ENCODE results near the gene TPR. TPM values are rescaled to one million over a fixed set of nuclear protein-coding genes. Genes with fewer than 3 reads are reported as not detected.
"Not testable (repeated sequence)": the region's sequence is repeated elsewhere in the genome, so short reads cannot be mapped to it uniquely, and the experiment has no call there.

The TPR gene
- total RNA-seq: 100 to 1,000 TPM; 116 to 120 TPM

DNA sequence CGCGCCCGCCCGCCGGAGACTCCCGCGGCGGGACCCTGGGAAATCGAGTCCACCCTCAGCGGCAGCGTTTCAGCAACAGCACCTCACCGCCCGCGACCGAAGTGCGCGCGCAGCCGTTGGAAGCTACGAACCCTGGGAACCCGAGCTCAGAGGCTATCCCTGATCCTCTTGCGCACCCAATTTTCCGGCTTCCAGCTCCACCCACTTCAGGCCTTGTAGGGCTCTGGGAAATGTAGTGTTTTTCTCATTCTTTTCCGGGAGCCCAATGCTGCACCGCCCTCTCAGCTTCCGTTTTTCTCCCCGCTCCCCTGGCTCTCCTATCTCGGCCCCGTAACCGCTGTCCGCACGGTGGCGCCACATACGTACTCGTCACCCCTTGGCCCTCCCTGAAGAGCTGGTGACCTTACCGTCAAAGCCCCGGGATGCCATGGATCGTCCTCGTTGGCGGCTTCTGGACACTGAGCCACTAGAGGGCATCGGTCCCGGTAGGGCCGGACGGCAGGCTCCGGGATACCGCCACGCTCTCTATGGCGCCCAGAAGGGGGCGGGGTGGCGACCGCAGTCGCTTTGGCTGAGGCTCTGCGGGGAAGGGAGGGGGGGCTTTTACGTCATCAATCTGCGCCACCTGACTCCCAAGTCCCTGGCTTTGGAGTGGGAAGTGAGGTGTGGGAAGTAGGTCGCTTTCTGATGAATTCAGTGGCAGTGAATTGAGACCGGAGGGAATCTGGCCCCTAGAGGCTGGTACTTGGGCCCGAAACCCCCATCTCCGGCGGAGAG is at the start of gene TPR, which contains the start of gene ODR4:
Gene TPR, minus strand, starts transcription at position 102 of the 777 bp plus-strand sequence. CDS start 225 bp downstream, outside the sequence.
Gene ODR4, plus strand, starts transcription at position 687 of the 777 bp plus-strand sequence. CDS start 3,948 bp downstream, outside the sequence.
- Mint-ChIP-seq H3K4me3 (peak within 1 kb of the TSS; percentile 99), H3K9me3 (no peaks in the 10 kb centered on the region), H3K27me3 (no peaks in the 10 kb centered on the region), H3K27ac (peak within 1 kb of the TSS; percentile 99), H3K36me3 (peaks cover 18% of the 10 kb centered on the region), H3K4me1 (peaks cover 30% of the 10 kb centered on the region)
- peak; percentile 95 for DNase-seq

DNA sequence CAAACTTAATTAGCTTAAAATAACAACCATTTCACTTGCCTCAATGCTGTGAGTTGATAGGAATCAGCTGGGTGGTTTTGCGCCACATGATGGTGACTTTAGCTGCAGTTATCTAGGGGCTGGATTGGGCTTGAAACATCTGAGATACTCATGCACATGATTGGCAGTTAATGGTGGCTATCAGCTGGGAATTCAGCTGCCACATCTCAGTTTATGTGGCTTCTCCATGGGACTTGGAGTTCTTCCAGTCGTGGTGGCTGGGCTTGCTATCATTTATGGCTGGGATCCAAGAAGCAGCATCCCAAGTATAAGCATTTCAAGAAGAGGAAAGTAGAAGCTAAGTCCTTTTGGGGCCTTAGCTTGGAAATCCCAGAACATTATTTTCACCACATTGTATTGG is 49.5 kb upstream of the TPR start:
- Mint-ChIP-seq H3K4me1 (peaks cover 6% of the 10 kb centered on the region), H3K4me3 (no peak overlapping the region), H3K9me3 (no peaks in the 10 kb centered on the region), H3K27ac (no peak overlapping the region), H3K27me3 (no peaks in the 10 kb centered on the region), H3K36me3 (peaks cover 19% of the 10 kb centered on the region)
- no peak for DNase-seq

- H3K4me1 Mint-ChIP-seq: peaks cover 6% of the 10 kb centered on the region
- no peaks in the 10 kb centered on the region for H3K9me3 Mint-ChIP-seq
- DNase-seq: no peak
- H3K27ac Mint-ChIP-seq: no peak overlapping the region
- no peaks in the 10 kb centered on the region for H3K27me3 Mint-ChIP-seq
- H3K4me3 Mint-ChIP-seq: no peak overlapping the region
- peaks cover 25% of the 10 kb centered on the region for H3K36me3 Mint-ChIP-seq
These were observed 46.4 kb upstream of the TPR start for GRCh38 chr1:186421446-186421845.

DNA sequence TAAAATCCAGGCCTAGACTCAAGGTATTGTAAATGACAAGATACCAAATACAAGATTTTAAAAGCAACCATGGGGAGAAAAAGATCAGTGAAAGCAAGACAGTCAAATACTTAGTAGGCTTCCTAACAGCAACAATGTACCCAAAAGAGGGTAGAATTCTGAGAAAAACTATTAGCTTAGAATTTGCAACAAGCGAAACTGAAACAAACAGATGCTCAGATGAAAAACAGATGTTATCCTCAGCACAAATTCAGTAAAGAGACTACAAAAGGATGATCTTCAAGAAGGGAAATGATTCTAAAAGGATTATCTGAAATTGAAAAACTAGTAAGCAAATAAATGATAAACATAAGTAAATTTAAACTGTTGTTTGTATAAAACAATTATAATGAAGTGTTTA is 45.9 kb upstream of the TPR start:
- Mint-ChIP-seq H3K27ac (peak overlapping the region; percentile 67), H3K27me3 (no peaks in the 10 kb centered on the region), H3K4me1 (peaks cover 6% of the 10 kb centered on the region), H3K36me3 (peaks cover 21% of the 10 kb centered on the region), H3K9me3 (no peaks in the 10 kb centered on the region), H3K4me3 (no peak overlapping the region)
- no peak for DNase-seq

DNA sequence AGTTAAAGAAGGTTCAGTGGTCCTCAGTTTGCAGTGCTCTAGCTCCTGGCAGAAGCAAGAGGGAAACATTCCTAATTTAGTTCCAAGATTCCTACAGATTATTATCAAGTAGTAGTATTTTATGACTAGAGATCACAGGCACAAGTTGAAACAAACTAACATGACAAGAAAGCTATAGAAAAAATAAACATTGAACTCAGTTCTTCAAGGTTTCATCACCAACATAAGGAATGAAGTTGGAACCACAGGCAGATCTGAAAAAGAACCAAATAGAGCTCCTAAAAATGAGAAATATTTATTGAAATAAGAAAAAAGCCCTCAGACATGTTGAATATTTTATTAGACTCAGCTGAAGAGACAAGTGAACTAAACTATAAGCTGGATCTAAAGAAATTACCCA is 45.3 kb upstream of the TPR start:
- Mint-ChIP-seq H3K4me3 (no peak overlapping the region), H3K9me3 (no peaks in the 10 kb centered on the region), H3K36me3 (peaks cover 19% of the 10 kb centered on the region), H3K4me1 (peaks cover 6% of the 10 kb centered on the region), H3K27ac (no peak overlapping the region), H3K27me3 (no peaks in the 10 kb centered on the region)
- DNase-seq: no peak

GRCh38 chr1:186418503-186418902 is 43.5 kb upstream of the TPR start:
- H3K27ac Mint-ChIP-seq: no peak overlapping the region
- DNase-seq: no peak
- peaks cover 19% of the 10 kb centered on the region for H3K36me3 Mint-ChIP-seq
- peaks cover 6% of the 10 kb centered on the region for H3K4me1 Mint-ChIP-seq
- H3K9me3 Mint-ChIP-seq: no peaks in the 10 kb centered on the region
- H3K4me3 Mint-ChIP-seq: no peak overlapping the region
- no peaks in the 10 kb centered on the region for H3K27me3 Mint-ChIP-seq

- Mint-ChIP-seq H3K4me1 (no peaks in the 10 kb centered on the region), H3K27ac (no peak overlapping the region), H3K9me3 (no peaks in the 10 kb centered on the region), H3K4me3 (no peak overlapping the region), H3K36me3 (peaks cover 3% of the 10 kb centered on the region), H3K27me3 (no peaks in the 10 kb centered on the region)
- no peak for DNase-seq
These were observed 38.3 kb upstream of the TPR start for GRCh38 chr1:186413319-186413718.

GRCh38 chr1:186409091-186409490 is 34.0 kb upstream of the TPR start:
- peaks cover 7% of the 10 kb centered on the region for H3K36me3 Mint-ChIP-seq
- H3K9me3 Mint-ChIP-seq: no peaks in the 10 kb centered on the region
- H3K4me1 Mint-ChIP-seq: peaks cover 2% of the 10 kb centered on the region
- no peak overlapping the region for H3K4me3 Mint-ChIP-seq
- H3K27ac Mint-ChIP-seq: no peak overlapping the region
- H3K27me3 Mint-ChIP-seq: no peaks in the 10 kb centered on the region
- no peak for DNase-seq

DNA sequence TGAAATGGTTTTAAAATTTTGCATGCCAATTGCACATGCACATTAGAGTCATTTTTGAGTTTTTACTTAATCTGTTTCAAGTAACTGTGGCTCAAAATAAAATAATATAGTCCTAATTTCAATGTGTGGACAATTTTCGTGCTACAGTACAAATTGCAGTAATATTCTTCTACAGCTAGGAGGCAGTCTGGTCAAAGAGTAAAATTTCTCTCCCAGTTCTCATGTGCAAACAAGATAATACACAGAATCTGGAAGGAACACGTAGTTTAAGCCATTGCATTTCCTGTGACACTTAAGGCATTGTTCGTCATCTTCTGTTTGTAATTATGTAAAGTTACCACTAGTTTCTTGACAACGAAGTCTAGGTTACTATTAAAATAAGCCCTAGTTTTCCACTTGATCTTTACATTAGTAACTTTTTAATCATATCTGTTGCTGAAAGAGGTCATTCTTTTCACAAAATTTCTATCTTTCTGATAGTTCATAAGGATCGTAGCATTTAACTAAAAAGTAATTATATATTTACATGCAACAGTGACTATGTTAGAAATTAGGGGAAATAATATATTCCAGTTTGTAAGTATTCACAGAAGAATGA is 29.5 kb upstream of the TPR start:
- Mint-ChIP-seq H3K27ac (no peak overlapping the region), H3K4me1 (peaks cover 2% of the 10 kb centered on the region), H3K4me3 (no peak overlapping the region), H3K9me3 (no peaks in the 10 kb centered on the region), H3K27me3 (no peaks in the 10 kb centered on the region), H3K36me3 (peaks cover 17% of the 10 kb centered on the region)
- DNase-seq: no peak

GRCh38 chr1:186403632-186404031 is 28.6 kb upstream of the TPR start:
- no peak for DNase-seq
- H3K36me3 Mint-ChIP-seq: peaks cover 20% of the 10 kb centered on the region
- peaks cover 2% of the 10 kb centered on the region for H3K4me1 Mint-ChIP-seq
- H3K27ac Mint-ChIP-seq: no peak overlapping the region
- H3K4me3 Mint-ChIP-seq: no peak overlapping the region
- H3K27me3 Mint-ChIP-seq: no peaks in the 10 kb centered on the region
- no peaks in the 10 kb centered on the region for H3K9me3 Mint-ChIP-seq

DNA sequence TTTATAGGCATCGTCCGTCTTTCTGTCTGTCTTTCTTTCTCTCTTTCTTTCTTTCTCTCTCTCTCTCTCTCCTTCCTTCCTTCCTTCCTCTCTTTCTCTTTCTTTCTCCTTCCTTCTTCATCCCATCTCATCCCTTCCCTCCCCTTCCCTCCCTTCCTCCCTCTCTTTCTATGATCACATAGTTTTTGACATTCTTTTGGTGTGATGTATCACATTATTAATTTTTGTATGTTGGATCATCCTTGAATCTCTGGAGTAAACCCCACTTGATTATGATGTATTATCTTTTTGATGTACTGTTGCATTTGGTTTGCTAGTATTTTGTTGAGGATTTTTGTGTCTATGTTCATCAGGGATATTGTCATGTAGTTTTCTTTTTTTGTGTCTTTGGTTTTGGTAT is 26.4 kb upstream of the TPR start:
- peaks cover 13% of the 10 kb centered on the region for H3K36me3 Mint-ChIP-seq
- not testable (repeated sequence) for DNase-seq, H3K9me3 Mint-ChIP-seq, H3K27me3 Mint-ChIP-seq, H3K27ac Mint-ChIP-seq, H3K4me1 Mint-ChIP-seq, H3K4me3 Mint-ChIP-seq

GRCh38 chr1:186392711-186393110 is 17.7 kb upstream of the TPR start:
- not testable (repeated sequence) for H3K4me3 Mint-ChIP-seq, H3K27ac Mint-ChIP-seq, H3K9me3 Mint-ChIP-seq, H3K27me3 Mint-ChIP-seq, H3K4me1 Mint-ChIP-seq, H3K36me3 Mint-ChIP-seq, DNase-seq

- DNase-seq: no peak
- H3K36me3 Mint-ChIP-seq: peaks cover 7% of the 10 kb centered on the region
- H3K27me3 Mint-ChIP-seq: no peaks in the 10 kb centered on the region
- no peak overlapping the region for H3K27ac Mint-ChIP-seq
- no peaks in the 10 kb centered on the region for H3K9me3 Mint-ChIP-seq
- H3K4me1 Mint-ChIP-seq: no peaks in the 10 kb centered on the region
- no peak overlapping the region for H3K4me3 Mint-ChIP-seq
These were observed 16.8 kb upstream of the TPR start for GRCh38 chr1:186391841-186392240.

GRCh38 chr1:186390925-186391324 is 15.9 kb upstream of the TPR start:
- Mint-ChIP-seq H3K4me3 (no peak overlapping the region), H3K4me1 (no peaks in the 10 kb centered on the region), H3K36me3 (peaks cover 7% of the 10 kb centered on the region), H3K27me3 (no peaks in the 10 kb centered on the region), H3K9me3 (no peaks in the 10 kb centered on the region), H3K27ac (no peak overlapping the region)
- no peak for DNase-seq

DNA sequence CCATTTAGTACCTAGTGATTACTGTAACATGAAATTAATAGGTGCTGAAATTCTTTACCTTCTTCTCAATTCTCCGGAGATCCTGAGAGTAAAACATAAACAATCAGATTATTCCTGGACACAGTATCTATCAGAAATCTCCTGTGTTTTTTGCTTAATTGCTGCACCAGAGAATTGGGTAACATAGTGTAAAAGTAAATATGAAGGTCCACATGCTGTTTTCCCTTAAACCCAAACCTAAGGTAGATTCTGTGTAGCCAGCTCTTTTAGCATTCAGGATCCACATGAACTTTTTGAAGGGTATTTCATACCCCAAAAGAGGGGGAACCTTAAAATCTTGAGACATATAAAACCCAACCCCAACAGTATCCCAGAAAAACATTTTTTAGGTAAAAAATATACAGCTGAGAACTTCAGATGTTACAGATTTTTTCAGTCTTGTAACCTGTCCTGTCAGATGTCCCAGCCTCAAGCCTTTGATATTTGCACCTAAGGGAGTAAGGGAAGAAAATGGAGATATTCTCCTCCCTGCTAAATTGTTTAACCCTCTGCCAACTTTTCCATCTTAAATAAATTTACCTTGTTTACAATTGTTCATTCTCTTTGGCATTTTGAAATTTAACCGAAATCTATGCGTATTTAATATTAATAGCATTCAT is 11.8 kb upstream of the TPR start:
- DNase-seq: no peak
- Mint-ChIP-seq H3K4me1 (peaks cover 2% of the 10 kb centered on the region), H3K27ac (no peak overlapping the region), H3K9me3 (no peaks in the 10 kb centered on the region), H3K4me3 (no peak overlapping the region), H3K36me3 (peaks cover 6% of the 10 kb centered on the region), H3K27me3 (no peaks in the 10 kb centered on the region)
